Measurements from ENCODE around the gene ZNF132. TPM values are rescaled to one million over a fixed set of nuclear protein-coding genes. Genes with fewer than 3 reads are reported as not detected.
"Not testable (repeated sequence)": the region's sequence is repeated elsewhere in the genome, so short reads cannot be mapped to it uniquely, and the experiment has no call there.

The ZNF132 gene
- total and polyA plus RNA-seq, 2 donors = 2.3 to 11.9 TPM

DNA sequence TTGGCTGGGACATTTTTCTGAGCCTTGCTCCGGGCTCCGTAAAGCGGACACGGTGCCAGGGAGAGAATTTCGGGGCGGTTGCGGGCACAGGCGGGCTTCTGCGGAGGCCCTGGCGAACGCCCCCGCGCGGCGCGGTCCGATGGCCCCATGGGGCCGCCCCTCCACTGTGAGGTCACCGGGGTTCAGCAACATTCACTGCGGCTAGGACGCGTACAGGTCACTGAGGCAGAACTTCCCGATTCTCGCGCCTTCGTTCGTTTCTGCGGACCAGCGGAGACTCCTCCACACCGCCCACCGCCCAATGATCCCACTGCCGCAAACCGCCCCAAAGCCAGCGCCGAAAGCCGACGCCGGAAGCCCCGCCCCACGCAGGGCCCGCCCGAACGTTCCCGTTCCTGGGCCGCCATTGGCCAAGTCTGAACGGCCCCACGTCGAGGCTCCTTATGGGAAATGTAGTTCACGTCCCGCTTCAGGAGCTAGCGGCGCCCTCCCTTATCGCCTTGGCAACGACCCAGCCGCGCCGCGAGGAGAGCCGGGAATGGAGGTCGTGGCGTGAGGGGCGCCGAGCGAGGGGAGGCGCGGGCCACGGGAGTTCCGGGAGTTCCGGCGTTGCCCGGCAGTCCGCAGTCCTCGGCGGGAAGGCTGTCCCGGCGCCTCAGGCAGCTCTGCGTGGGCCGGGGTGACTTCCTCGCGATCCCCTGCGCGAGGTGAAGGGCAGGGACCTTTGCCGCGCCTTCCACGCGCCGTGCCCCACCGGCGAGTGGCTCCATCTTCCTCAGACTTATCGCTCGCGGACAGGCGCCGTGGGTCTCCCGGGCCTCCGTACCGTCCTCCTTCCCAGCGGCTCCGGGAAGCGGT, 31.6 kb downstream of the ZNF132 start, which contains the start of gene ZNF584:
Gene ZNF584 (plus strand): TSS at position 498 of the 858 bp plus-strand sequence. CDS start 499 bp downstream, outside the sequence.
- Histone ChIP-seq H3K4me1 (ENCODE audit: insufficient read depth) (no peaks in the 10 kb centered on the region), H3K4me3 (ENCODE audit: low read depth, low read length) (peak within 1 kb of the TSS; percentile 80), H3K36me3 (ENCODE audit: insufficient read depth) (no peaks in the 10 kb centered on the region), H3K27ac (ENCODE audit: low read depth) (peak within 1 kb of the TSS; percentile 76)
- peak; percentile 96 for DNase-seq (ENCODE audit: extremely low spot score)
- WGBS = under 1% methylated on average over 100 of the region's 100 CpGs

DNA sequence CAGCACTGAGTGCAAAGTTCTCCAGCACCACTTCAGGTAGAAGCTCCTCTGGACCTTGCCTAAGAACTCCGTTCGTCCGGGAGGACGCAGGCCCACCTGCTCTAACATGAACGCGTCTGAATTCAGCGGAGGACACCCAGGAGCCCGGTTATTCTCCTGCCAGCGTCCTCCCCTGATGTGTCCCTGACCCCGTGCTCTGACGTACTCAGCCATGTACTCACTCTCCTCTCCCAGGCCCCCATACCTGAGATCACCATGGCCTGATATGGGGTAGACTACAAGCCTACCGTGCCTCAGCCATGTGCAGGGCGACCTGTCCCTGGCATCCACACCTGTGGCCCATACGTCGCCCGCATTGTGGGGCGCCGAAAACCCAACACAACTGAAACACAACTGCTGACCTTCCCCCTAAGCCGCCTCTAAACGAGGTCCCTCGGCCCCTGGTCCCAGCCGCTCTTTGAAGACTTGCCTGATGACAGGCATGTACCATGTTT, 32.2 kb downstream of the ZNF132 start:
- no peaks in the 10 kb centered on the region for H3K4me1 ChIP-seq (ENCODE audit: insufficient read depth)
- no peaks in the 10 kb centered on the region for H3K36me3 ChIP-seq (ENCODE audit: insufficient read depth)
- H3K27ac ChIP-seq (ENCODE audit: low read depth) = peak overlapping the region; percentile 76
- WGBS = 10% methylated on average over 22 of the region's 22 CpGs
- DNase-seq (ENCODE audit: extremely low spot score) = no peak
- H3K4me3 ChIP-seq (ENCODE audit: low read depth, low read length) = peak overlapping the region; percentile 80

DNA sequence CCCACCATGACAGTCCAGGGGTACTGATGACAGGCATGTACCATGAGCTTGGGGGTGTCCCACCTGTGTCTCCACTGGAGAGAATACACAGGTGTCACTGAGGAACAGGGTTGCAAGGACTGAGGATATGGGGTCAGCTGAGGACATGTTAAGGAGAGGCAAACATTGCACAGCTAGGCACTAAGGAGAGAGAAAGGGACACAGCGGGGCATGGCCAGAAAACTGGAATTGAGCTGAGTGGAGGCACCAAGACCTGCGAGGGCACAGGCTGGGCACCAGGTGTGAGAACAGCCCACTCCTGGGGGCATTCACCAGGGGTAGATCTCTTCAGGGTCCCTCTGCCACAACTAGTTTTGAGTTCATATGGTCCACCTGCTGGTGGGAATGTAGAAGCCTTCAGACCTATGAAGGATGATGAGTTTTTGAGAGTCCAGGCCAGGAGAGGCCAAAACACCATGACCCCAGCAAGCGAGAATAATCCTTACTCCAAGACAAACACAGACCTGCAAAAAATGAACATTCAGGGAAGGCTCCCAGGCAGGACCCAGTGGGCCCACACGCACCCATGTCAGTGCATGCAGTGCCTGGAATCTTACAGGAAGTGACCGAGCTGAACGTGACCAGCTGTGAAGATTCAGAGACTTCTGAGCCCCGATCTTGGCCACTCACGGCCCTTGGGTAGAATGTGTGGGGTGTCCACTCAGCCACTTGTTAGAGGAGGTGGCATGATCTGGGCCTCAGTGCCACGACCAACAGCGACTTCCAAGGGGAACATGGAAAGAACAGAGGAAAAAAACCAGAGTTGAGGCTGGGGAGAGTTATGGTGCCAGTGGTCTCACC, 32.9 kb downstream of the ZNF132 start:
- 61% methylated on average over 10 of the region's 10 CpGs for WGBS
- Histone ChIP-seq H3K4me1 (ENCODE audit: insufficient read depth) (no peaks in the 10 kb centered on the region), H3K36me3 (ENCODE audit: insufficient read depth) (no peaks in the 10 kb centered on the region), H3K4me3 (ENCODE audit: low read depth, low read length) (no peak overlapping the region), H3K27ac (ENCODE audit: low read depth) (no peak overlapping the region)
- DNase-seq (ENCODE audit: extremely low spot score) = no peak

DNA sequence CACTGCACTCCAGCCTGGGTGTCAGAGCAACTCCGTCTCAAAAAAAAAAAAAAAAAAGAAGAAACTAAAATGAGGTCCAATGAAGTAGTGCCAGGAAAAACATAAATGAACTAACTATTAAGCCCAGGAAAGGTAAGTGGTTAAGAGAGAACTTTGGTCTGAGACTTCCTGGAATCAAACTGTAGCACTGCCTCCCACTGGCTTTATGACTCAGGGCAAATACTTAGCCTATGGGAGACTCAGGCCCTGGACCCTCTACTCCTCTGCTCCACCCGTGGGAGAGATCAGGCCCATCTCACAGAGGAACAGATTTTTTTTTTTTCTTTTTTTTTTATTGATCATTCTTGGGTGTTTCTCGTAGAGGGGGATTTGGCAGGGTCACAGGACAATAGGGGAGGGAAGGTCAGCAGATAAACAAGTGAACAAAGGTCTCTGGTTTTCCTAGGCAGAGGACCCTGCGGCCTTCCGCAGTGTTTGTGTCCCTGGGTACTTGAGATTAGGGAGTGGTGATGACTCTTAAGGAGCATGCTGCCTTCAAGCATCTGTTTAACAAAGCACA, 36.0 kb downstream of the ZNF132 start:
- H3K4me3 ChIP-seq (ENCODE audit: low read depth, low read length); DNase-seq (ENCODE audit: extremely low spot score); H3K36me3 ChIP-seq (ENCODE audit: insufficient read depth); H3K4me1 ChIP-seq (ENCODE audit: insufficient read depth); H3K27ac ChIP-seq (ENCODE audit: low read depth): not testable (repeated sequence)
- WGBS = 79% methylated on average over 5 of the region's 5 CpGs

DNA sequence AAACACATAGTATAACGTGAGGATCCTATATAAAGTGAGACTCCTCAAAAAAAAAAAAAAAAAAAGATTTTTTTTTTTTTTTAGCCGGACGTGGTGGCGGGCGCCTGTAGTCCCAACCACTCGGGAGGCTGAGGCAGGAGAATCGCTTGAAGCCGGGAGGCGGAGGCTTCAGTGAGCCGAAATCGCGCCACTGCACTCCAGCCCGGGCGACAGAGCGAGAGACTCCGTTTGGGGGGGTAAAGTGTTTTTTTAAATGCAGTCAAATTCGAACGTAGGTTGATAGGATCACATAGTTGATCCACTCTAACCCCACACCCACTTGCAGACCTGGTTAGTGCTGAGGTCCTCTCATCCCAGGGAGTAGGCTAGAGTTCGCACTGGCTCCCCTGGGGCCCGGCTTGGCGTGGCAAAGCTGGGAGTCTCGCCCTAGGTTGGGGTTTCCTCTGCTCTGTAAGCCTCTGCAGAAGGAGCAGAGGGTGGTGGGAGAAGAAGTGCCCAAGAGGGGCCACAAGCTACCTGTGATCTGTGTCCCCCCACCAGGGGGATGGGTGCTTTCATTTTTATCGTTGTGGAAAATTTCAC, 38.0 kb downstream of the ZNF132 start:
- Histone ChIP-seq H3K36me3 (ENCODE audit: insufficient read depth) (no peaks in the 10 kb centered on the region), H3K4me1 (ENCODE audit: insufficient read depth) (no peaks in the 10 kb centered on the region), H3K4me3 (ENCODE audit: low read depth, low read length) (no peak overlapping the region), H3K27ac (ENCODE audit: low read depth) (no peak overlapping the region)
- DNase-seq (ENCODE audit: extremely low spot score) = no peak
- 30% methylated on average over 23 of the region's 23 CpGs for WGBS

DNA sequence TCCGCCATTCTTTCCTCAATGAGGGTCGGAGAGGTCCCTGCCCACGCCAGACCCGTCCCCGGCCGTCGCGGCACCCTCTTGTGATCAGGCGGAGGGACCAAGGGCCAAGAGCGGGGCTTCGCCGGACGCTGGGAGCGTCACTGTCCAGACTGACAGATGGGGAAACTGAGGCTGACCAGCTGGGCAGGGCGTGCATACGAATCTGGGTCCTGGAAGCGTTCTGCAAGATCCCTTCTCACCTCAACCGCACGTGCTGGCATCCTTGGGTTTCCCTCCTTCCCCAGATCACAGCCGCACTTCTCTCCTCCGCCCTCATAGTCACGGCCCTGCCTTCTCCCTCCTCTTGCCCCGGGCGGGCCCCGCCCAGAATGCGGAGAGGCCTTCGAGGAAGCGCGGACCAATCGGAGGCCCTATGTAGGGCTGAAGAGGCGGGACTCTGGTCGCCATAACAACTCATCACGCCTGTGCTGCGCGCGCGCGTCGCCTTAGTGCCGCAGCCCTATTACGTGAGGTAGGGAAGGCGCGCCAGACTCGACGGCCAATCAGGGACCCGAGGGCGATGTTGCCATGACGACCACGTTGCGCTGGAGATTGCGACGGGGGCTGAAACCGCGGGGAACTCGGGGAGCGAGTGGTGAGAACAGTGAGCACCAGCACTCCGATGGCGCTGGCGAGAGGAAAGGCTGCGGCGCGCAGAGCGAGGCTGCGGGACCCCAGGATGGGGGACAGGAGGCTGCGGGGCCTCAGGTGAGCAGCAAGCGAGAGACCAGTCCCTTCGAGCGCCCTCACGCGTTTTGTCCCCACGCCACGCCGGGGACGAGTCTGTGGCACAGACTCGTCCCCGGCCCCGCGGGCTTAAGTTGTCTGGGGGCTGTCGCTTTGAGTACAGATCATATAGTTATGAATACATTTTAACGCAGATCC, 38.8 kb downstream of the ZNF132 start:
- H3K36me3 ChIP-seq (ENCODE audit: insufficient read depth) = no peaks in the 10 kb centered on the region
- WGBS = 1% methylated on average over 80 of the region's 80 CpGs
- peak; percentile 96 for DNase-seq (ENCODE audit: extremely low spot score)
- no peak overlapping the region for H3K27ac ChIP-seq (ENCODE audit: low read depth)
- no peaks in the 10 kb centered on the region for H3K4me1 ChIP-seq (ENCODE audit: insufficient read depth)
- H3K4me3 ChIP-seq (ENCODE audit: low read depth, low read length) = peak overlapping the region; percentile 46

DNA sequence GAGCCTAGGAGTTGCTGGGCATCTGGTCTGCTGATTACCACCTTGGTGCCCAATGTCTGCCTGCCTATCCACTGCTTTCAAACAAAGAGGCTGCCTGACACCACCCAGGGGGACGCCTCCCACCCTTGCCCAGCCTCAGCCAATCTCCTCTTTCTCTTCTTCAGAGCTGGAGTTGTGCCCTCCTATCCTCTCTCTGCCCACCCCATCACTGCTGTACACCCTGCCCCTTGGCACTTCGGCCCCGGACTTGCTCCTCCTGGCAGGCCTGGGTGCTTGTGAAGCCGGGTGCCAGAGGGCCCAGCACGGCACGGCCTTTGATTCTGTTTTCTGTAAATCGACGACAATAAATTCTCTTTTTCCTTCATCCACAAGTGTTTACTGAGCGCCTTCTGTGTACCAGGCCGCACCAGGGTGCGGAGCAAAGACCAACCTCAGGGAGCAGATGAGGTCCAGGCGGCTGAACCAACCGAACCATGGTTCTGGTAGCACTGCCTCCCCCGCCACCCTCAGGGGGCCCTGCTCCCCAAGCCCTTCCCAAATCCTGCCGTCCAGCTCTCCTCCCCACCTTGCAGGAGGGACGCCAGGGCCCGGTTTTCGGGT, 39.5 kb downstream of the ZNF132 start:
- Histone ChIP-seq H3K27ac (ENCODE audit: low read depth) (no peak overlapping the region), H3K4me3 (ENCODE audit: low read depth, low read length) (peak overlapping the region; percentile 46), H3K4me1 (ENCODE audit: insufficient read depth) (no peaks in the 10 kb centered on the region), H3K36me3 (ENCODE audit: insufficient read depth) (no peaks in the 10 kb centered on the region)
- no peak for DNase-seq (ENCODE audit: extremely low spot score)
- WGBS = 45% methylated on average over 18 of the region's 18 CpGs

DNA sequence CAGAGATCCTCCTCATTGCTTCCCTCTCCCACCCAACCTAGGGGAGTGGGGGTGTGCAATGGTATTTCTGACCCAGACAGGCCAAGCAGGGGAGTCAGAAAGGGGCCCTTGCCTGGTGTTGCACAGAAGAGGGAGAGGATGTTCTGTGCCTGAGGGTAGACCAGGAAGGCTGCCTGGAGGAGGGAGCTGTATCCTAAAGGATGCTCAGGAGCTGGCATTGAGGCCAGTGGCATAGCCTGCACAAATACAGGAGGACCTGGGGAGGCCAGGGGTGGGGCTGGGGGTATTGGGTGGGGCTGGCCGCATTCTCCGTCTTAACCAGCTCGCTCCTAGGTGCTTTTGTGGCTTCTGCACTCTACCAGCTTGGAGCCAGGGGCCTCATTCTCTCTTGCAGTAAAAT, 40.0 kb downstream of the ZNF132 start:
- H3K4me3 ChIP-seq (ENCODE audit: low read depth, low read length) = no peak overlapping the region
- DNase-seq (ENCODE audit: extremely low spot score) = no peak
- 97% methylated on average over 3 of the region's 3 CpGs for WGBS

DNA sequence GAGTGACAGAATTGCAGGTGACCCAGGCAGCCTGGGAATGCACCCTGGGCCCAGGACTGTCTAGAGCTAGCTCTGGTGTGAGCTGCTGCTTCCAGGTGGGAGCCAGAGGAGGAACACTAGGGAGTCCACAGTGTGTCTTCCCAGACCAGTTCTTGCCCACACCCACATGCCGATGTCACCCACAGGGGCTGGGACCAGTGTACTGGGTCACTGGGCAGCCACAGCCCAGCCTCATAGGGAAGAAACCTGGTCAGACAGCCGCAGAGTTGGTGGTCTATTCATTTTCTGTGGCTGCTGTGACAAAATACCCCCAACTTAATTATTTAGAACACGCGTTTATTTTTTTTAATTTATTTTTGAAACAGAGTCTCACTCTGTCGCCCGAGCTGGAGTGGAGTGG, 41.4 kb downstream of the ZNF132 start:
- no peak for DNase-seq (ENCODE audit: extremely low spot score)
- Histone ChIP-seq H3K4me1 (ENCODE audit: insufficient read depth) (no peaks in the 10 kb centered on the region), H3K4me3 (ENCODE audit: low read depth, low read length) (no peak overlapping the region), H3K36me3 (ENCODE audit: insufficient read depth) (peaks cover 3% of the 10 kb centered on the region), H3K27ac (ENCODE audit: low read depth) (no peak overlapping the region)
- 93% methylated on average over 6 of the region's 6 CpGs for WGBS

More for the DNA sequence above, 40.0 kb downstream of the ZNF132 start:
- Histone ChIP-seq H3K27ac (ENCODE audit: low read depth) (no peak overlapping the region), H3K4me1 (ENCODE audit: insufficient read depth) (no peaks in the 10 kb centered on the region), H3K36me3 (ENCODE audit: insufficient read depth) (peaks cover 1% of the 10 kb centered on the region)

DNA sequence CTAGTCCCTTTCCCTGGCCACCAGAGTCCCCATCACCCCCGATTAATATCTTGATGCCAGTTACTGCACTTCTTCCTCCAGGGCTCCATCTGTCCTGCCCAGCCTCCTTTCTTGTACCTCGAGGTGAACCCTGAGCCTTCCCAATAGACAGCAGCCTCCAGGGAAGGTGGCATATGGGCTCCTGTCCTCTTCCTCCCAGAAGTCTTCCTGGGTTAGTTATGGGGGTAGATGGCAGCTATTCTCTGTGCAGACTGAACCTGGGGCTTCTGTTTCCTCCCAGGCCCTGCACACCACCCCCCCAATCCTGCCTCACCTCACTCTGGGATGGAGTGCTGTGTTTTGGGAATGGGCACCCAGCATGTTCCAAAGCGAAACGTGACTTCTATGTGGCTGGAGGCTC, 41.9 kb downstream of the ZNF132 start:
- no peaks in the 10 kb centered on the region for H3K4me1 ChIP-seq (ENCODE audit: insufficient read depth)
- no peak for DNase-seq (ENCODE audit: extremely low spot score)
- H3K36me3 ChIP-seq (ENCODE audit: insufficient read depth) = peaks cover 6% of the 10 kb centered on the region
- no peak overlapping the region for H3K4me3 ChIP-seq (ENCODE audit: low read depth, low read length)
- H3K27ac ChIP-seq (ENCODE audit: low read depth) = no peak overlapping the region
- WGBS = 86% methylated on average over 4 of the region's 4 CpGs

DNA sequence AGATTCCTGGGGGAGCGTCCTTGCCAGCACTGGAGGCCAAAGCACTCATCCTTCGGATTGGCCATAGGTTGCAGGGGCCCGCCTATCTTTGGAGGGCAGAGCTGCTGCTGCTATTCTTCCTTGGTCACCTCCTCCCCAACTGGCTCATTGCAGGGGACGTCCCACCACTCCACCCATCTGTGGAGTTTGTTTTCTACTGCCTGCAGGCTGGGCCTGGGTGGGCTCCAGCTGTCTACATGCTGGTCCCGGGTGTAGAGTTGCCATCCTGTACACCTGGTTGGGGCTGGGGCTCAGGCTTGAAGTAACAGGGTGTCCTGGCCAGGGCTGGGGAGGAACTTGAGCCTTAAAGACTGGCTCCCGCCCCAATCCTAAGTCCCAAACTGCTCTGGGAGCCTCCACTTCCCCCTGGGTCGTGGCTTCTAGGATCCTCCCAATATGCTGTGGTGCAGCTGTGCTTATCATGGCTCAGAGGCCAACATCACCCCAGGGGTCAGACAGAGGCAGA, 42.4 kb downstream of the ZNF132 start:
- H3K36me3 ChIP-seq (ENCODE audit: insufficient read depth) = peaks cover 6% of the 10 kb centered on the region
- H3K4me3 ChIP-seq (ENCODE audit: low read depth, low read length) = no peak overlapping the region
- H3K27ac ChIP-seq (ENCODE audit: low read depth) = no peak overlapping the region
- WGBS = 62% methylated on average over 7 of the region's 7 CpGs
- H3K4me1 ChIP-seq (ENCODE audit: insufficient read depth) = no peaks in the 10 kb centered on the region
- DNase-seq (ENCODE audit: extremely low spot score) = no peak
